ENCODE results near the gene DNHD1. TPM values are rescaled to one million over a fixed set of nuclear protein-coding genes. Genes with fewer than 3 reads are reported as not detected.

The DNHD1 gene
- total and polyA plus RNA-seq, 9 of the 15 experiments (the other 6 are each of a cell fraction or from before 2014, with no cell fraction given): 0.82 to 9.7 (median 3.8) TPM

- TF ChIP-seq CHD7 (IDR thresholded peaks at IDR 0.05; ENCODE audit: low read depth, low read length): no peak
- TF ChIP-seq ZNF644 (tag; IDR thresholded peaks at IDR 0.05; ENCODE audit: low read depth): no peak
- TF ChIP-seq SUPT5H (IDR thresholded peaks at IDR 0.05): peak; percentile 74
- no peak for TF ChIP-seq GATA2 (CRISPR knock-in tag; IDR thresholded peaks at IDR 0.05)
- no peak for TF ChIP-seq FOXM1 (IDR thresholded peaks at IDR 0.05; ENCODE audit: low read depth)
- no peak for TF ChIP-seq FOXM1 (CRISPR knock-in tag; IDR thresholded peaks at IDR 0.05; ENCODE audit: low read depth)
- no peak for TF ChIP-seq SMAD4 (CRISPR knock-in tag; conservative IDR thresholded peaks at IDR 0.05)
- TF ChIP-seq NFRKB (IDR thresholded peaks at IDR 0.05; ENCODE audit: low read depth): no peak
- TF ChIP-seq RNF219 (CRISPR knock-in tag; IDR thresholded peaks at IDR 0.05): no peak
- TF ChIP-seq PHF8 (IDR thresholded peaks at IDR 0.05; ENCODE audit: borderline replicate concordance, low read length): peak; percentile 59; the same call in 1 of the 2 replicates
- no peak for TF ChIP-seq NELFE (IDR thresholded peaks at IDR 0.05; ENCODE audit: insufficient read depth, insufficient read length)
- TF ChIP-seq NCOA2 (IDR thresholded peaks at IDR 0.05; ENCODE audit: partially characterized antibody in 2 of 2): no peak
- no peak for TF ChIP-seq ZNF217 (CRISPR knock-in tag; IDR thresholded peaks at IDR 0.05)
- TF ChIP-seq SMARCE1 (IDR thresholded peaks at IDR 0.05): 0 out of 2 replicates have a peak, but pooled peaks have one; percentile 17
Observed at GRCh38 chr11:6619004-6619745, 122.1 kb downstream of the DNHD1 start, which contains the start of gene TPP1 (continued).
